AG10803 (cell line): ENCODE measurements around the gene REX1BD.
"Not testable (repeated sequence)": the region's sequence is repeated elsewhere in the genome, so short reads cannot be mapped to it uniquely, and the experiment has no call there.

Source experiments
- DNase-seq: peaks from one replicate; pipeline ENCODE4 v3.0.0; 2010; ENCODE audit warnings: low read depth
- H3K4me3 ChIP-seq: 2 replicates; pipeline ENCODE4 v1.5.1; 2011; ENCODE audit warnings: mild to moderate bottlenecking, low read length, control low read depth
- TF ChIP-seq, protein P1 (sequence below): conservative IDR thresholded peaks from 2 replicates; pipeline ENCODE4 v1.5.1; 2011; ENCODE audit warnings: mild to moderate bottlenecking, low read length, control low read depth, inconsistent platforms

The REX1BD gene

DNA sequence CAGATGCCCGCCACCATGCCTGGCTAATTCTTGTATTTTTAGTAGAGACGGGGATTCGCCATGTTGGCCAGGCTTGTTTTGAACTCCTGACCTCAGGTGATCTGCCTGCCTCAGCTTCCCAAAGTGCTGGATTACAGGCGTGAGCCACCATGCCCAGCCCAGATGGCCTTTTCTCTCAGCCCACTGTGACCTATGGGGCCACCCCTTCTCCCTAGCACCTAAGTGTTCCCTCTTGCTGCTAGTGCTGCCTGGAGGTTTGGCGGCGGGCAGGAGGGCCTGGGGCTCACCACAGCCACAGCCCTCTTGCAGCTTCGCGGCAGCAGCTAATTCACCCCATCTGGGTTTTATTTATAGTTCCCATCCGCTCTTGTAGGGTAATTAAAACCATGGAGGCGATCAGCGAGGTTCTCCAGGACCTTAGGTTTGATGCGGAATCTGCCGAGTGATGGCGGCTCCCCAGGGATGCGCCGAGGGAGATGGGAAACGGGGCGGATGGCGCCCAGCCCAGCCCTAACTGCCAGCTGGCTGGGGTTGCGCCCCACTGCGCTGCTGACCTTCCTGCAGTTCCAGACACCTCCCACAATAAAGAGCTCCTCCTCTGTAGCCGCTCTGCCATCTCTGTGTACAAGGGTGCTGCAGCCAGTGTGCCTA lies 3.3 kb downstream of the REX1BD start:
- H3K4me3 ChIP-seq, result no peak overlapping the region
- DNase-seq, result peak; percentile 86
- TF ChIP-seq, protein P1, sequence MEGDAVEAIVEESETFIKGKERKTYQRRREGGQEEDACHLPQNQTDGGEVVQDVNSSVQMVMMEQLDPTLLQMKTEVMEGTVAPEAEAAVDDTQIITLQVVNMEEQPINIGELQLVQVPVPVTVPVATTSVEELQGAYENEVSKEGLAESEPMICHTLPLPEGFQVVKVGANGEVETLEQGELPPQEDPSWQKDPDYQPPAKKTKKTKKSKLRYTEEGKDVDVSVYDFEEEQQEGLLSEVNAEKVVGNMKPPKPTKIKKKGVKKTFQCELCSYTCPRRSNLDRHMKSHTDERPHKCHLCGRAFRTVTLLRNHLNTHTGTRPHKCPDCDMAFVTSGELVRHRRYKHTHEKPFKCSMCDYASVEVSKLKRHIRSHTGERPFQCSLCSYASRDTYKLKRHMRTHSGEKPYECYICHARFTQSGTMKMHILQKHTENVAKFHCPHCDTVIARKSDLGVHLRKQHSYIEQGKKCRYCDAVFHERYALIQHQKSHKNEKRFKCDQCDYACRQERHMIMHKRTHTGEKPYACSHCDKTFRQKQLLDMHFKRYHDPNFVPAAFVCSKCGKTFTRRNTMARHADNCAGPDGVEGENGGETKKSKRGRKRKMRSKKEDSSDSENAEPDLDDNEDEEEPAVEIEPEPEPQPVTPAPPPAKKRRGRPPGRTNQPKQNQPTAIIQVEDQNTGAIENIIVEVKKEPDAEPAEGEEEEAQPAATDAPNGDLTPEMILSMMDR, result no peak

DNA sequence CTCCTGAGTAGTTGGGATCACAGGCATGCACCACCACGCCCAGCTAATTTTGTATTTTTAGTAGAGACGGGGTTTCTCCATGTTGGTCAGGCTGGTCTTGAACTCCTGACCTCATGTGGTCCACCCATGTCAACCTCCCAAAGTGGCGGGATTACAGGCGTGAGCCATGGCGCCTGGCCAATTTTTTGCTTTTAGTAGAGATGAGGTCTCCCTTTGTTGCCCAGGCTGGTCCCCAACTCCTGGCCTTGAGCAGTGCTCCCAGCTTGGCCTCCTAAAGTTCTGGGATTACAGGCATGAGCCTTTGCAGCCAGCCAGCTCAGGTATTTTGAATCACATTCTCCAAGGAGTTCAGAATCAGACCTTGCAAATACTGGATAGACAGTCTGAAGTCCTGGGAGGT lies 4.1 kb downstream of the REX1BD start:
- not testable (repeated sequence) for H3K4me3 ChIP-seq, DNase-seq

DNA sequence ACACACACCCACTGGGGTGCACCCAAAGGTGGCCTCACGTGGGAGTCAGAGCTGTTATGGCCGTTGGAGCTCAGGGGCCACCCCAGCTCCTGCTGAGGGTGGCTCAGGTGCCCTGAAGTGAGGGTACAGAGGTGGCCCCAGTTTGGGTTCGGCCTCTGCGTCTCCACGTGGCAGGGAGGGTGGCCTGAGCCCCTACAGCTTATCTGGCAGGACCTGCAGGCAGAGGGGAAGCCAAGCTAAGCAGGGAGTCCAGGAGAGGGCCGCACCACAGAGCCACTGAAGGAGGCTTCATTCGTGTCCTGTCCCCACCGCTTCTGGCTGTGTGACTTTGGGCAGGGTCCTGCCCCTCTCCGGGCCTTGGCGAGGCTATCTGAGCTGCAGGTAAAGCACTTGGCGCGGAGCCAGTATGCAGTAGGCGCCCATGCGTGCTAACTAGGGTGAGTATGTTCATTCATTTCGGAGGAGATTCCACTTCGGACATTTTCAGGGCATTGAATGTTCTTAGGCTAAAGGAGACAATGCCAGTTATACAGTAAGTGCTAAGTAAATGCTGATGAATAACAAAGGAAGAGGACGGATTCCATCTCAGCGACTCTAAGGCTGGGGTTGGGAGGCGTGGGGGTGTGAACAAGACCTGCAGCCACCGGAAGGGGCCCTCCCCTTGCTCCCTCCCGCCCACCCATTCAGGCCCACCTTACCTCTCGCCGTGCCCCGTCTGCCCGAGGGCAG lies 4.9 kb downstream of the REX1BD start:
- DNase-seq, result no peak
- TF ChIP-seq, protein P1, result no peak
- peak overlapping the region; percentile 37; the same call in 1 of the 2 replicates for H3K4me3 ChIP-seq

DNA sequence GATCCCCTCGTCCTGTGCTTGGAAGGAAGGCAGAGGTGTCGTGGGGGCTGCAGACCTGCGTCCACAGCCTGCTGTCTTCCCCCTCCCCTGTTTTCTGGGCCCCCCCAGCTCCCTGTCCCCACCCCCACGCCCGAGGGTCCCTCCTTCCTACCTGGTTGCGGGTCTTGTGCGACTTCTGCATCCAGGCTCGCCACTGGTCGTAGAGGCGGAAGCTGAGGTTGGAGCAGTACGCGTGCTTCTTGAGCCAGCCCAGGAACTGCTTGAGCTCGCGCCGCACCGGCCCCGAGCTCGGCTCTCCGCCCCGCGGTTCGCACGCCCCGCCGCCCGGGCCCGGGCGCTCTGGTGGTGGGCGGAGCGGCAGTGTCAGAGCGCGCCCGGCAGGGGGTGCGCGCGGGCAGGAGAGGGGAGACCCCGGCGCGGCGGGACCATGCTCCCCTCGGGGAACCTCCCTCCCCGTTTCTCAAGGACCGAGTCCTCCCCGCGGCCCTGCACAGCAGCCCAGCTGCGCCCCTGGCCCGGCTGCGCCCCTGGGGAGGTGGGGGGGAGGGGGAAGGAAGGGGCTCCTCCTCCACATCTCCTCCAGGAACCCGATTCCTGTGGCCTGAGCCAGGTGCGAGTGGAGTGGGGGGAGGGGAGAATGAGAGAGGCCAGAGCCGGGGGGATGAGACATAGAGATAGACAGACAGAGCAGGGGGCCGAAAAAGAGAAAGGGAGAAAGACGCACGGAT lies 5.7 kb downstream of the REX1BD start:
- H3K4me3 ChIP-seq, result peak overlapping the region; percentile 48
- peak; percentile 76 for DNase-seq
- TF ChIP-seq, protein P1, result peak; percentile 45

DNA sequence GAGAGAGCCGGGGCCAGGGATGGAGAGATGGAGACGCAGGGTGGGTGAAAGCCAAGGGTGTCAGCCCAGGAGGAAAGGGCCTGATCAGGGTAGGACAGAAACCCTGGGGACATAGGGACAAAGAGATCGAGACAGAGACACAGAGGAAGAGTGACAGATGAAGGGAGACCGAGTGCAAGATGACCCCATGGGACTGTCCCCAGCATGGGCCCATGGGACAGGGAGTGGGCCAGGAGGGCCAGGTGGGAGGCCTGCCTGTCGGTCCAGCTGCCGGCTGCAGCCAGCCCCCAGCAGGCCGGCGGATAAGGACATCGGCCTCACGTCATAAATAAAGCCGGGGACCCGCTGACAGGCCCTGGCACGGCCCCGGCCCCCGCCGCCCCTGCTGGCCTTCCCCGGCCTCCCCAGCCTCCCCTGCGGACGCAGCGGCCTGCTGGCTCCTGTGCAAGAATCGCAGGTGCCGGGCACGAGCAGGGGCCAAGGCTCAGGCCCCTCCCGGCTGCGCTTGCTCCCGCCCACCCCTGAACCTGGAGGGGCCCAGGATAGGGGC lies 6.3 kb downstream of the REX1BD start:
- peak overlapping the region; percentile 48 for H3K4me3 ChIP-seq
- TF ChIP-seq, protein P1, result no peak
- no peak for DNase-seq

DNA sequence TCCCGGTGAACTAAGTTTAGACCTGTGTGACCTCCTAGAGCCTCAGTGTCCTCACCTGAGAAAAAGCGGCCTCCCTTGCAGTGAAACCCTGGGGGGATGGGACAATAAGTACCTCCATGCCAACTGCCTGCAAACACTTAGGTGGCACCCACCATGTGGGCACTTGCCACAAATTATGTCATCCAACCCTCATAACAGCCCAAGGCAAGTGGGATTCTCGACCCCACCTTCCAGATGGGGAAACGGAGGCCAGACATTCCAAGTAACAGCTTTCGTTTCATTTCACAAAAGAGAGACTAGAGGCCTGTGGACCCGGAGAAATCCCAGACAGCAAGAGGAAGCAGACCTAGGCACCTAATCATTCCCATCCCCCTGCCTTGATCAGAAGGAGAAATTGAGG lies 6.9 kb downstream of the REX1BD start:
- DNase-seq, result no peak
- no peak overlapping the region for H3K4me3 ChIP-seq
- TF ChIP-seq, protein P1, result no peak

DNA sequence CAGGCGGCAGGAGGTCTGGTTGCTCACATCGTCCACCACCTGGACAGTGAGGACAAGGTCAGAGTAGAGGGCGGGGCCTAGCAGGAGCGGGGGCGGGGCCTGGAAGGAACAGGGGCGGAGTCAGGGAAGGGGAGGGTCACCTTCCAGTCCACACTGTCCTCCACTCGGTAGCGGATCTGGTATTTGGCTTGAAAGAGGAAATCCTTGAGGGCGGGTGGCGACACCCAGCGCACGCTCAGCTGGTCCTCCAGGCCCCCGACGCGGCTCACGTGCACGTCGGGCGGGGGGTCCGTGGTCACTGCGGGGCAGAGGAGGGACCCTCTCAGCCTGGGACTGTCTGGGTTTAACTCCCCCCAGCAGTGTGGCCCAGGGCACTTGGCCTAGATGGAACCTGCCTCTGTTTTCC lies 8.2 kb downstream of the REX1BD start:
- no peak overlapping the region for H3K4me3 ChIP-seq
- peak; percentile 16 for DNase-seq
- TF ChIP-seq, protein P1, result no peak
